DND-41 (cell line): ENCODE results near the gene PSENEN.
"Not testable (repeated sequence)": the region's sequence is repeated elsewhere in the genome, so short reads cannot be mapped to it uniquely, and the experiment has no call there.

Experiments used
- ATAC-seq: fragments of 200-7000 bp; cut with Tn5 transposase; 3 replicates; pipeline ENCODE4 v1.9.1; 2021; ENCODE audit warnings: low read depth; ENCODE audit not compliant: insufficient read depth
- DNase-seq: peaks from one replicate; pipeline ENCODE4 v3.0.0-alpha.2; 2020
- H2AFZ ChIP-seq: 2 replicates; pipeline ENCODE4 v1.6.0; 2012; ENCODE audit warnings: low read depth, low read length
- H3K27ac ChIP-seq: 2 replicates; pipeline ENCODE4 v1.5.1; 2012; ENCODE audit warnings: low read length, inconsistent platforms
- H3K27me3 ChIP-seq: fragments of 200-600 bp; sonication (generic); 2 replicates; pipeline ENCODE4 v1.6.0; 2012; ENCODE audit warnings: low read length, mild to moderate bottlenecking, inconsistent platforms; ENCODE audit not compliant: insufficient read depth, poor library complexity
- H3K36me3 ChIP-seq: 2 replicates; pipeline ENCODE4 v1.5.1; 2012; ENCODE audit warnings: low read length, inconsistent platforms; ENCODE audit not compliant: insufficient read depth
- H3K4me1 ChIP-seq: 2 replicates; pipeline ENCODE4 v1.5.1; 2012; ENCODE audit warnings: mild to moderate bottlenecking, low read length; ENCODE audit not compliant: insufficient read depth
- H3K4me2 ChIP-seq: 2 replicates; pipeline ENCODE4 v1.6.0; 2012; ENCODE audit warnings: mild to moderate bottlenecking, moderate library complexity, low read length, inconsistent platforms; ENCODE audit not compliant: insufficient read depth
- H3K4me3 ChIP-seq, 2 experiments: fragments of 200-600 bp in 1 of 2; shearing (Covaris generic) in 1 of 2; 2 replicates each; pipeline ENCODE4 v1.5.1; 2012 to 2016; ENCODE audit warnings: inconsistent platforms in 2 of 2, low read length in 2 of 2, mild to moderate bottlenecking in 2 of 2, low read depth in 1 of 2, moderate library complexity in 1 of 2
- H3K79me2 ChIP-seq: 2 replicates; pipeline ENCODE4 v1.6.0; 2012; ENCODE audit warnings: low read length, inconsistent platforms; ENCODE audit not compliant: insufficient read depth
- H3K9ac ChIP-seq: 2 replicates; pipeline ENCODE4 v1.6.0; 2012; ENCODE audit warnings: low read depth, mild to moderate bottlenecking, inconsistent platforms, low read length, moderate library complexity
- H3K9me3 ChIP-seq: 2 replicates; pipeline ENCODE4 v1.5.1; 2012; ENCODE audit warnings: low read length, moderate library complexity, mild to moderate bottlenecking, inconsistent platforms; ENCODE audit not compliant: insufficient read depth, severe bottlenecking
- H4K20me1 ChIP-seq: 2 replicates; pipeline ENCODE4 v1.6.0; 2012; ENCODE audit warnings: low read length; ENCODE audit not compliant: insufficient read depth
- CTCF ChIP-seq: IDR thresholded peaks from 2 replicates; pipeline ENCODE4 v1.5.1; 2012; ENCODE audit warnings: borderline replicate concordance, low read length, moderate library complexity, mild to moderate bottlenecking; ENCODE audit not compliant: poor library complexity, severe bottlenecking; ENCODE audit errors: extremely low read depth
- EZH2 ChIP-seq: IDR thresholded peaks from 3 replicates; pipeline ENCODE4 v1.6.1; 2012; ENCODE audit warnings: borderline replicate concordance, low read depth, mild to moderate bottlenecking, moderate library complexity, low read length, inconsistent platforms; ENCODE audit not compliant: severe bottlenecking

PSENEN gene

GRCh38 chr19:35768082-35768421 lies 22.6 kb downstream of the PSENEN start:
- no peak overlapping the region for H3K9ac ChIP-seq
- H3K36me3 ChIP-seq, result peaks cover 51% of the 10 kb centered on the region

GRCh38 chr19:35772362-35772761 lies 26.9 kb downstream of the PSENEN start:
- peaks cover 18% of the 10 kb centered on the region for H4K20me1 ChIP-seq
- not testable (repeated sequence) for H3K9me3 ChIP-seq, H3K27ac ChIP-seq, H2AFZ ChIP-seq, H3K27me3 ChIP-seq, DNase-seq, H3K4me2 ChIP-seq, H3K9ac ChIP-seq, H3K4me3 ChIP-seq, ATAC-seq
- H3K36me3 ChIP-seq, result peaks cover 21% of the 10 kb centered on the region
- H3K4me1 ChIP-seq, result peaks cover 21% of the 10 kb centered on the region
- H3K79me2 ChIP-seq, result peaks cover 18% of the 10 kb centered on the region

More at GRCh38 chr19:35768082-35768421, 22.6 kb downstream of the PSENEN start:
- no peaks in the 10 kb centered on the region for H3K27me3 ChIP-seq
- no peaks in the 10 kb centered on the region for H3K9me3 ChIP-seq
- DNase-seq, result no peak
- no peak for ATAC-seq
- H3K79me2 ChIP-seq, result no peaks in the 10 kb centered on the region
- no peak overlapping the region for H3K4me2 ChIP-seq
- TF ChIP-seq EZH2 (no peak), CTCF (no peak)
- no peak overlapping the region for H3K27ac ChIP-seq
- H4K20me1 ChIP-seq, result peaks cover 13% of the 10 kb centered on the region
- H3K4me3 ChIP-seq, result no peak overlapping the region
- no peaks in the 10 kb centered on the region for H3K4me1 ChIP-seq
- no peak overlapping the region for H2AFZ ChIP-seq

GRCh38 chr19:35773020-35773806 lies 27.8 kb downstream of the PSENEN start:
- peaks cover 24% of the 10 kb centered on the region; the same call in 1 of the 2 replicates for H4K20me1 ChIP-seq
- H3K79me2 ChIP-seq, result peaks cover 26% of the 10 kb centered on the region
- H3K4me1 ChIP-seq, result peaks cover 28% of the 10 kb centered on the region
- H3K4me3 ChIP-seq, result no peak overlapping the region
- ATAC-seq, result no peak
- DNase-seq, result no peak
- H2AFZ ChIP-seq, result no peak overlapping the region
- H3K27ac ChIP-seq, result no peak overlapping the region
- H3K9me3 ChIP-seq, result no peaks in the 10 kb centered on the region
- TF ChIP-seq CTCF, result no peak
- no peak for TF ChIP-seq EZH2
- H3K4me2 ChIP-seq, result no peak overlapping the region
- H3K9ac ChIP-seq, result no peak overlapping the region
- H3K27me3 ChIP-seq, result no peaks in the 10 kb centered on the region
- peaks cover 21% of the 10 kb centered on the region for H3K36me3 ChIP-seq

- Histone ChIP-seq H2AFZ (peak overlapping the region; percentile 79), H3K9ac (peak overlapping the region; percentile 33; the same call in 1 of the 2 replicates)
- ATAC-seq, result no peak
Observed at GRCh38 chr19:35774274-35775045, 29.0 kb downstream of the PSENEN start.

More at GRCh38 chr19:35774274-35775045, 29.0 kb downstream of the PSENEN start:
- Histone ChIP-seq H3K9me3 (no peaks in the 10 kb centered on the region), H3K4me1 (peaks cover 29% of the 10 kb centered on the region), H3K4me3 (peak overlapping the region in 1 of 2 experiments; percentile 48; a peak in 2 of 4 replicates), H3K4me2 (peak overlapping the region; percentile 65), H3K27ac (peak overlapping the region; percentile 45; the same call in 1 of the 2 replicates), H3K79me2 (peaks cover 34% of the 10 kb centered on the region), H4K20me1 (peaks cover 26% of the 10 kb centered on the region; the same call in 1 of the 2 replicates), H3K36me3 (peaks cover 24% of the 10 kb centered on the region), H3K27me3 (no peaks in the 10 kb centered on the region)
- no peak for DNase-seq
- TF ChIP-seq EZH2 (no peak), CTCF (no peak)
